ENCODE results near the gene TJP3.

DNA sequence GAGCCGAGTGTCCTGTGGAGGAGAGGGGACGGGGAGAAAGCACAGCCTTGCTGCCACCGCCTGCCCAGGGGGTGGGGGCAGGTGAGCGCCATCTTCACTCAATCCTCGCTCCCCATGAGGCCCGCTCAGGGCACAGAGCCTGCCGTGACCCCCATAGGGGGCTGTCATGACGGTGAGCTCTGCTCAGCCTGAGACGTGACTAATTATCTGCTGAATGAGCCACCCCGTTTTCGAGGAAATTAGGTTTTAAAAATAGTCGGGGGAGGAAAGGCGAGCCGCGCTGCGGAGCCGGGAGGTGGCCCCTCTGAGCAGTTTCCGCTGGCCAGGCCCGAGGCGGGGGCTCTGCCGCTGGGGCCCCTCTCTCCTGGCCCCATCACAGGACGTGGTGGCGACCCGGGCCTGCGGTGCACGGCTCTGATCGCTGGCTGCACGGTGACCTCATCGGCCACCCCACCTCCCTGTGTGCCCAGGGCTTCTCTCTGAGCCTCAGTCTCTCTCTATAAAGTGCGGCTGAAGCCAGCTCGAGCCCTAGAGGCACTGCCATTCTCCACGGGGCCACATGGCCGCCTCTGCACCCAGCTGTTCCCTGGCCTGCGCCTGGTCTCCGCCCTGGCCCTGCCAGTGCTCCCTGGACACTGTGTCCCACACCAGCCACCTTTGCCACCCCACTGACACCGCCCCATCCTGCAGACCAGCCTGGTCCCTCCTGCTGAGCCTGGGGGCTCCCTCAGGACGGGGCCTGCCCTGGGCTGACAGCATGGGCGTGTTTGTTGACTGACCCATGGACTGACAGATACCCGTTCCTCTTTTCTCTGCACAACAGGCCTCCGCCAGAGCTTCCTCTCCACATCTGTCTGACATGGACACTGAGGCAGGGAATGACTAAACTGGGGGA is 36.3 kb upstream of the TJP3 start:
- TF ChIP-seq, protein P1, sequence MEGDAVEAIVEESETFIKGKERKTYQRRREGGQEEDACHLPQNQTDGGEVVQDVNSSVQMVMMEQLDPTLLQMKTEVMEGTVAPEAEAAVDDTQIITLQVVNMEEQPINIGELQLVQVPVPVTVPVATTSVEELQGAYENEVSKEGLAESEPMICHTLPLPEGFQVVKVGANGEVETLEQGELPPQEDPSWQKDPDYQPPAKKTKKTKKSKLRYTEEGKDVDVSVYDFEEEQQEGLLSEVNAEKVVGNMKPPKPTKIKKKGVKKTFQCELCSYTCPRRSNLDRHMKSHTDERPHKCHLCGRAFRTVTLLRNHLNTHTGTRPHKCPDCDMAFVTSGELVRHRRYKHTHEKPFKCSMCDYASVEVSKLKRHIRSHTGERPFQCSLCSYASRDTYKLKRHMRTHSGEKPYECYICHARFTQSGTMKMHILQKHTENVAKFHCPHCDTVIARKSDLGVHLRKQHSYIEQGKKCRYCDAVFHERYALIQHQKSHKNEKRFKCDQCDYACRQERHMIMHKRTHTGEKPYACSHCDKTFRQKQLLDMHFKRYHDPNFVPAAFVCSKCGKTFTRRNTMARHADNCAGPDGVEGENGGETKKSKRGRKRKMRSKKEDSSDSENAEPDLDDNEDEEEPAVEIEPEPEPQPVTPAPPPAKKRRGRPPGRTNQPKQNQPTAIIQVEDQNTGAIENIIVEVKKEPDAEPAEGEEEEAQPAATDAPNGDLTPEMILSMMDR (IDR thresholded peaks at IDR 0.05; ENCODE audit: poor library complexity), result no peak
- TF ChIP-seq EZH2 (IDR thresholded peaks at IDR 0.05; ENCODE audit: borderline replicate concordance), result no peak
- TF ChIP-seq EZH2phosphoT487 (IDR thresholded peaks at IDR 0.05; ENCODE audit: low read depth, severe bottlenecking, unreplicated experiment), result no peak

Data from hepatocyte (in vitro differentiated cells).